Measurements from ENCODE around the gene RILPL1. TPM values are rescaled to one million over a fixed set of nuclear protein-coding genes. Genes with fewer than 3 reads are reported as not detected.

The RILPL1 gene
- total and polyA plus RNA-seq, 4 donors: 1.3 to 2.7 (median 2.1) TPM

DNA sequence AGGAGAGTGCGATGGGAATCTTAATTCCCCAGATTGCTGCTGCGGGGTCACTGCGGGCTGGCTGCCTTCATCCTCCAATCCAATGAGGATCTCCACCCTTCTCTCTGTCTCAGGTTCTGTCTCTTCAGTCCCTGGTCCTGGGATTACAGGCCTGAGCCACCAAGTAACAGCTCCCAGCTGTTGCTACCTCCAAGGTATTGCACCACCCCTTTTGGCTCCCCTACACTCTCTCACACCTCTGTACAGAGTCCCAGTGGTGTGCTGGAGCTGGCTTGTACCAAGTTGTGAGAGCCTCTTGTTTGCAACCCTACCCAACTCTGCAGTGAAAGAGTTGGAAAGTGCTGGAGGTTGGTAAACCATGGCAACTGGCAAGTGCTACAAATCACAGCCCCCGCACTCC lies 10.0 kb upstream of the RILPL1 start:
- no peaks in the 10 kb centered on the region for H3K9me3 ChIP-seq (ENCODE audit: control insufficient read depth in 4 of 4, low read length in 3 of 4)
- H3K4me1 ChIP-seq (ENCODE audit: control insufficient read depth in 4 of 4, insufficient read depth in 4 of 4, low read length in 3 of 4): no peaks in the 10 kb centered on the region
- H3K9ac ChIP-seq (ENCODE audit: low read depth in 1 of 2, low read length in 2 of 2): no peak overlapping the region
- H3K27me3 ChIP-seq (ENCODE audit: control insufficient read depth in 4 of 4, insufficient read depth in 4 of 4, low read length in 3 of 4): no peaks in the 10 kb centered on the region
- TF ChIP-seq HNF4G (IDR thresholded peaks at IDR 0.05) (no peak), RXRA (IDR thresholded peaks at IDR 0.05) (no peak), NR2F2 (IDR thresholded peaks at IDR 0.05) (no peak), RAD21 (IDR thresholded peaks at IDR 0.05) (no peak), JUND (IDR thresholded peaks at IDR 0.05) (no peak), TAF1 (conservative IDR thresholded peaks at IDR 0.05) (no peak), YY1 (IDR thresholded peaks at IDR 0.05) (no peak), HNF4A (conservative IDR thresholded peaks at IDR 0.05) (no peak), SP1 (IDR thresholded peaks at IDR 0.05) (no peak), FOXA1 (IDR thresholded peaks at IDR 0.05) (no peak), FOXA2 (IDR thresholded peaks at IDR 0.05) (no peak), GABPA (IDR thresholded peaks at IDR 0.05 in 1 of 2, conservative IDR thresholded peaks at IDR 0.05 in 1 of 2) (no peak), EGR1 (IDR thresholded peaks at IDR 0.05; ENCODE audit: low read depth in 2 of 2) (no peak)
- TF ChIP-seq, protein P1, sequence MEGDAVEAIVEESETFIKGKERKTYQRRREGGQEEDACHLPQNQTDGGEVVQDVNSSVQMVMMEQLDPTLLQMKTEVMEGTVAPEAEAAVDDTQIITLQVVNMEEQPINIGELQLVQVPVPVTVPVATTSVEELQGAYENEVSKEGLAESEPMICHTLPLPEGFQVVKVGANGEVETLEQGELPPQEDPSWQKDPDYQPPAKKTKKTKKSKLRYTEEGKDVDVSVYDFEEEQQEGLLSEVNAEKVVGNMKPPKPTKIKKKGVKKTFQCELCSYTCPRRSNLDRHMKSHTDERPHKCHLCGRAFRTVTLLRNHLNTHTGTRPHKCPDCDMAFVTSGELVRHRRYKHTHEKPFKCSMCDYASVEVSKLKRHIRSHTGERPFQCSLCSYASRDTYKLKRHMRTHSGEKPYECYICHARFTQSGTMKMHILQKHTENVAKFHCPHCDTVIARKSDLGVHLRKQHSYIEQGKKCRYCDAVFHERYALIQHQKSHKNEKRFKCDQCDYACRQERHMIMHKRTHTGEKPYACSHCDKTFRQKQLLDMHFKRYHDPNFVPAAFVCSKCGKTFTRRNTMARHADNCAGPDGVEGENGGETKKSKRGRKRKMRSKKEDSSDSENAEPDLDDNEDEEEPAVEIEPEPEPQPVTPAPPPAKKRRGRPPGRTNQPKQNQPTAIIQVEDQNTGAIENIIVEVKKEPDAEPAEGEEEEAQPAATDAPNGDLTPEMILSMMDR (IDR thresholded peaks at IDR 0.05; ENCODE audit: low read depth, low read length, missing input control): no peak
- TF ChIP-seq, protein P2, sequence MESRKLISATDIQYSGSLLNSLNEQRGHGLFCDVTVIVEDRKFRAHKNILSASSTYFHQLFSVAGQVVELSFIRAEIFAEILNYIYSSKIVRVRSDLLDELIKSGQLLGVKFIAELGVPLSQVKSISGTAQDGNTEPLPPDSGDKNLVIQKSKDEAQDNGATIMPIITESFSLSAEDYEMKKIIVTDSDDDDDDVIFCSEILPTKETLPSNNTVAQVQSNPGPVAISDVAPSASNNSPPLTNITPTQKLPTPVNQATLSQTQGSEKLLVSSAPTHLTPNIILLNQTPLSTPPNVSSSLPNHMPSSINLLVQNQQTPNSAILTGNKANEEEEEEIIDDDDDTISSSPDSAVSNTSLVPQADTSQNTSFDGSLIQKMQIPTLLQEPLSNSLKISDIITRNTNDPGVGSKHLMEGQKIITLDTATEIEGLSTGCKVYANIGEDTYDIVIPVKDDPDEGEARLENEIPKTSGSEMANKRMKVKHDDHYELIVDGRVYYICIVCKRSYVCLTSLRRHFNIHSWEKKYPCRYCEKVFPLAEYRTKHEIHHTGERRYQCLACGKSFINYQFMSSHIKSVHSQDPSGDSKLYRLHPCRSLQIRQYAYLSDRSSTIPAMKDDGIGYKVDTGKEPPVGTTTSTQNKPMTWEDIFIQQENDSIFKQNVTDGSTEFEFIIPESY (IDR thresholded peaks at IDR 0.05): no peak
- TF ChIP-seq, protein P3, sequence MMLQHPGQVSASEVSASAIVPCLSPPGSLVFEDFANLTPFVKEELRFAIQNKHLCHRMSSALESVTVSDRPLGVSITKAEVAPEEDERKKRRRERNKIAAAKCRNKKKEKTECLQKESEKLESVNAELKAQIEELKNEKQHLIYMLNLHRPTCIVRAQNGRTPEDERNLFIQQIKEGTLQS (IDR thresholded peaks at IDR 0.05): no peak
- TF ChIP-seq, protein P4, sequence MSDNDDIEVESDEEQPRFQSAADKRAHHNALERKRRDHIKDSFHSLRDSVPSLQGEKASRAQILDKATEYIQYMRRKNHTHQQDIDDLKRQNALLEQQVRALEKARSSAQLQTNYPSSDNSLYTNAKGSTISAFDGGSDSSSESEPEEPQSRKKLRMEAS (IDR thresholded peaks at IDR 0.05): no peak
- TF ChIP-seq, protein P5, sequence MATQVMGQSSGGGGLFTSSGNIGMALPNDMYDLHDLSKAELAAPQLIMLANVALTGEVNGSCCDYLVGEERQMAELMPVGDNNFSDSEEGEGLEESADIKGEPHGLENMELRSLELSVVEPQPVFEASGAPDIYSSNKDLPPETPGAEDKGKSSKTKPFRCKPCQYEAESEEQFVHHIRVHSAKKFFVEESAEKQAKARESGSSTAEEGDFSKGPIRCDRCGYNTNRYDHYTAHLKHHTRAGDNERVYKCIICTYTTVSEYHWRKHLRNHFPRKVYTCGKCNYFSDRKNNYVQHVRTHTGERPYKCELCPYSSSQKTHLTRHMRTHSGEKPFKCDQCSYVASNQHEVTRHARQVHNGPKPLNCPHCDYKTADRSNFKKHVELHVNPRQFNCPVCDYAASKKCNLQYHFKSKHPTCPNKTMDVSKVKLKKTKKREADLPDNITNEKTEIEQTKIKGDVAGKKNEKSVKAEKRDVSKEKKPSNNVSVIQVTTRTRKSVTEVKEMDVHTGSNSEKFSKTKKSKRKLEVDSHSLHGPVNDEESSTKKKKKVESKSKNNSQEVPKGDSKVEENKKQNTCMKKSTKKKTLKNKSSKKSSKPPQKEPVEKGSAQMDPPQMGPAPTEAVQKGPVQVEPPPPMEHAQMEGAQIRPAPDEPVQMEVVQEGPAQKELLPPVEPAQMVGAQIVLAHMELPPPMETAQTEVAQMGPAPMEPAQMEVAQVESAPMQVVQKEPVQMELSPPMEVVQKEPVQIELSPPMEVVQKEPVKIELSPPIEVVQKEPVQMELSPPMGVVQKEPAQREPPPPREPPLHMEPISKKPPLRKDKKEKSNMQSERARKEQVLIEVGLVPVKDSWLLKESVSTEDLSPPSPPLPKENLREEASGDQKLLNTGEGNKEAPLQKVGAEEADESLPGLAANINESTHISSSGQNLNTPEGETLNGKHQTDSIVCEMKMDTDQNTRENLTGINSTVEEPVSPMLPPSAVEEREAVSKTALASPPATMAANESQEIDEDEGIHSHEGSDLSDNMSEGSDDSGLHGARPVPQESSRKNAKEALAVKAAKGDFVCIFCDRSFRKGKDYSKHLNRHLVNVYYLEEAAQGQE (IDR thresholded peaks at IDR 0.05): no peak
- no peak overlapping the region for H3K4me3 ChIP-seq (ENCODE audit: low read depth in 1 of 3, low read length in 3 of 3)
- H3K36me3 ChIP-seq (ENCODE audit: control insufficient read depth in 4 of 4, insufficient read depth in 3 of 4, low read depth in 1 of 4, low read length in 3 of 4): no peaks in the 10 kb centered on the region
- WGBS: 92% methylated on average over 4 of the region's 4 CpGs
- no peak for DNase-seq (ENCODE audit: low spot score)
- no peak overlapping the region for H3K27ac ChIP-seq (ENCODE audit: low read depth in 1 of 2, low read length in 2 of 2)
